Neural progenitor cell (in vitro differentiated cells): Measurements from ENCODE around the gene DMWD. TPM values are rescaled to one million over a fixed set of nuclear protein-coding genes. Genes with fewer than 3 reads are reported as not detected.
A peak's percentile ranks its signal among the peaks of the same experiment; 100 is the strongest.

ENCODE experiments used
- DNase-seq: peaks from one replicate; pipeline ENCODE4 v3.0.0-alpha.2; 2016; ENCODE audit warnings: low spot score
- H2AFZ ChIP-seq: fragments of 200-600 bp; sonication (generic); replicated peaks from 2 replicates; pipeline ENCODE4 v1.6.1; 2016; ENCODE audit warnings: antibody characterized with exemption
- H3F3A ChIP-seq: fragments of 200-600 bp; sonication (generic); 2 replicates; pipeline ENCODE4 v1.6.1; 2016; ENCODE audit warnings: antibody characterized with exemption, low read depth
- H3K27ac ChIP-seq: fragments of 200-600 bp; sonication (generic); 2 replicates; pipeline ENCODE4 v1.5.1; 2016; ENCODE audit warnings: mild to moderate bottlenecking
- H3K27me3 ChIP-seq: fragments of 200-600 bp; sonication (generic); 2 replicates; pipeline ENCODE4 v1.6.1; 2016; ENCODE audit warnings: mild to moderate bottlenecking, moderate library complexity
- H3K36me3 ChIP-seq: fragments of 200-600 bp; sonication (generic); 2 replicates; pipeline ENCODE4 v1.5.1; 2016
- H3K4me1 ChIP-seq: fragments of 200-600 bp; sonication (generic); 2 replicates; pipeline ENCODE4 v1.6.1; 2016; ENCODE audit warnings: mixed run types
- H3K4me2 ChIP-seq: fragments of 200-600 bp; sonication (generic); 2 replicates; pipeline ENCODE4 v1.6.1; 2016
- H3K4me3 ChIP-seq: fragments of 200-600 bp; sonication (generic); 2 replicates; pipeline ENCODE4 v1.5.1; 2016
- H3K79me2 ChIP-seq: fragments of 200-600 bp; sonication (generic); 2 replicates; pipeline ENCODE4 v1.6.1; 2016; ENCODE audit warnings: low read depth
- H3K9ac ChIP-seq: fragments of 200-600 bp; sonication (generic); 2 replicates; pipeline ENCODE4 v1.6.1; 2016
- H3K9me3 ChIP-seq: fragments of 200-600 bp; sonication (generic); 2 replicates; pipeline ENCODE4 v1.5.1; 2016; ENCODE audit warnings: low read depth
- H4K20me1 ChIP-seq: fragments of 200-600 bp; sonication (generic); 2 replicates; pipeline ENCODE4 v1.6.1; 2016; ENCODE audit warnings: low read depth
- H3K27ac Mint-ChIP-seq: 3 replicates; pipeline ENCODE4 v1.8.0; 2021; ENCODE audit warnings: mixed read lengths
- H3K27me3 Mint-ChIP-seq: 2 replicates; pipeline ENCODE4 v1.8.0; 2022; ENCODE audit warnings: low read depth, mild to moderate bottlenecking, inconsistent platforms, moderate library complexity, mixed read lengths; ENCODE audit not compliant: insufficient read depth
- H3K36me3 Mint-ChIP-seq: 3 replicates; pipeline ENCODE4 v1.8.0; 2021; ENCODE audit warnings: mixed read lengths
- H3K4me1 Mint-ChIP-seq: 3 replicates; pipeline ENCODE4 v1.8.0; 2021; ENCODE audit warnings: mixed read lengths
- H3K4me3 Mint-ChIP-seq: 3 replicates; pipeline ENCODE4 v1.8.0; 2021; ENCODE audit warnings: mild to moderate bottlenecking, moderate library complexity, mixed read lengths
- H3K9me3 Mint-ChIP-seq: 3 replicates; pipeline ENCODE4 v1.8.0; 2020; ENCODE audit warnings: mixed read lengths
- CTCF ChIP-seq: fragments of 200-600 bp; sonication (generic); IDR thresholded peaks from 2 replicates; pipeline ENCODE4 v1.5.1; 2017; ENCODE audit warnings: antibody characterized with exemption, mild to moderate bottlenecking
- EZH2 ChIP-seq: fragments of 200-600 bp; sonication (generic); IDR thresholded peaks from 2 replicates; pipeline ENCODE4 v1.6.1; 2017; ENCODE audit warnings: antibody characterized with exemption, mild to moderate bottlenecking, moderate library complexity
- EZH2phosphoT487 ChIP-seq: fragments of 200-600 bp; sonication (generic); IDR thresholded peaks from 2 replicates; pipeline ENCODE4 v1.6.1; 2017; ENCODE audit warnings: antibody characterized with exemption
- total RNA-seq: library from RNA; depleted of rRNA; stranded (reverse); fragments of >200 nt; gene quantifications from 2 replicates; pipeline ENCODE4 v1.2.3, GENCODE V29; 2015; ENCODE audit warnings: low replicate concordance

The DMWD gene
- total RNA-seq, 1 donor from 2014 or later = 22.8 TPM

DNA sequence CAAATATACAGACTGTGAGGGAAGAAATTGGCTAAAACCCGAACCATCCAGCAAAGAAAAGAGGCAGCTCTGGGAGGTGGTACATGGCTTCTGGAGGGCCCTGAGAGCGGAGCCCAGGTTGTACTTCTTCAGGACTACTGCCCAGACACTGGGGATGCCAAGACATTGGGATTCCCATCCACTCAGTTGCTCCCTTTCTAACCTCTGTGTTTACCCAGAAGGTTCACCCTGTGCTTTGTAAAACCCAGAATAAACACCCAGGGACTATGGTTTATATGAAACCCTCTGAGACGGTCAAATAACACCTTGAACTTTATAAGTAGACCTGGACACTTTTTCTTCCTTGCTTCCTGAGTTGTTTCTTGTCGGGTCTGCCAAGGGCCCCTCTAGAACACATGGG is 49.7 kb downstream of the DMWD start:
- Histone ChIP-seq H3K27ac (no peak overlapping the region), H3K4me3 (no peak overlapping the region), H3K9me3 (no peaks in the 10 kb centered on the region), H3K9ac (no peak overlapping the region), H3K27me3 (no peaks in the 10 kb centered on the region), H2AFZ (no peak overlapping the region), H3K4me1 (peaks cover 5% of the 10 kb centered on the region), H3K36me3 (no peaks in the 10 kb centered on the region), H4K20me1 (no peaks in the 10 kb centered on the region), H3K79me2 (no peaks in the 10 kb centered on the region), H3K4me2 (no peak overlapping the region), H3F3A (peaks cover 7% of the 10 kb centered on the region)
- DNase-seq = no peak
- peaks cover 3% of the 10 kb centered on the region for H3K4me1 Mint-ChIP-seq
- H3K9me3 Mint-ChIP-seq = no peaks in the 10 kb centered on the region
- no peaks in the 10 kb centered on the region for H3K27me3 Mint-ChIP-seq
- no peak overlapping the region for H3K27ac Mint-ChIP-seq
- no peaks in the 10 kb centered on the region for H3K36me3 Mint-ChIP-seq
- H3K4me3 Mint-ChIP-seq = no peak overlapping the region
- TF ChIP-seq CTCF (no peak), EZH2phosphoT487 (no peak), EZH2 (no peak)

- no peaks in the 10 kb centered on the region for H3K36me3 Mint-ChIP-seq
- Histone ChIP-seq H3K27ac (no peak overlapping the region), H3K4me3 (no peak overlapping the region), H3K9me3 (no peaks in the 10 kb centered on the region), H3F3A (no peaks in the 10 kb centered on the region), H3K4me2 (no peak overlapping the region), H3K9ac (no peak overlapping the region), H3K4me1 (no peaks in the 10 kb centered on the region), H3K36me3 (no peaks in the 10 kb centered on the region), H3K27me3 (no peaks in the 10 kb centered on the region), H2AFZ (no peak overlapping the region), H3K79me2 (no peaks in the 10 kb centered on the region), H4K20me1 (no peaks in the 10 kb centered on the region)
- H3K4me1 Mint-ChIP-seq = peaks cover 4% of the 10 kb centered on the region
- no peak overlapping the region for H3K27ac Mint-ChIP-seq
- no peak for DNase-seq
- TF ChIP-seq EZH2phosphoT487 = no peak
- no peak for TF ChIP-seq EZH2
- no peaks in the 10 kb centered on the region for H3K27me3 Mint-ChIP-seq
- H3K9me3 Mint-ChIP-seq = no peaks in the 10 kb centered on the region
- no peak overlapping the region for H3K4me3 Mint-ChIP-seq
These were observed 52.9 kb downstream of the DMWD start for GRCh38 chr19:45739498-45740439.

- peaks cover 18% of the 10 kb centered on the region for H3K4me1 Mint-ChIP-seq
- H3K9ac ChIP-seq = no peak within 1 kb of the TSS
- H2AFZ ChIP-seq = no peak within 1 kb of the TSS
- no peaks in the 10 kb centered on the region for H3K36me3 ChIP-seq
- H3F3A ChIP-seq = peaks cover 9% of the 10 kb centered on the region
- H3K4me1 ChIP-seq = peaks cover 7% of the 10 kb centered on the region
- H3K27me3 Mint-ChIP-seq = peaks cover 9% of the 10 kb centered on the region
- no peak within 1 kb of the TSS for H3K27ac ChIP-seq
- no peaks in the 10 kb centered on the region for H3K9me3 ChIP-seq
- H3K4me3 ChIP-seq = no peak within 1 kb of the TSS
- TF ChIP-seq EZH2phosphoT487 = no peak
- no peak for TF ChIP-seq CTCF
- no peak for TF ChIP-seq EZH2
- no peak within 1 kb of the TSS for H3K4me2 ChIP-seq
- H3K9me3 Mint-ChIP-seq = no peaks in the 10 kb centered on the region
- peaks cover 15% of the 10 kb centered on the region for H4K20me1 ChIP-seq
- no peak for DNase-seq
- no peaks in the 10 kb centered on the region for H3K27me3 ChIP-seq
- peak within 1 kb of the TSS; percentile 48 for H3K4me3 Mint-ChIP-seq
- peak within 1 kb of the TSS; percentile 80 for H3K27ac Mint-ChIP-seq
- no peaks in the 10 kb centered on the region for H3K36me3 Mint-ChIP-seq
- H3K79me2 ChIP-seq = peaks cover 22% of the 10 kb centered on the region
These were observed 59.4 kb downstream of the DMWD start, which contains the start of gene MEIOSIN for GRCh38 chr19:45733160-45733810. Gene MEIOSIN, plus strand, starts transcription at chr19:45733439. Its CDS starts 1,938 bp downstream, at chr19:45735377.

Other genes with a start within 250 kb of the DMWD start
- 3.7 and 11.3 TPM in 2 replicates for gene OPA3, start 208.0 kb downstream of the DMWD start, total RNA-seq
- not detected in 2 replicates for gene GPR4, start 190.6 kb downstream of the DMWD start, total RNA-seq
- gene EML2, start 153.4 kb downstream of the DMWD start, total RNA-seq = 15.9 and 20.3 TPM in 2 replicates
- gene GIPR, start 124.6 kb downstream of the DMWD start, total RNA-seq = not detected in 2 replicates
- 330 and 405 TPM in 2 replicates for gene SNRPD2, start 100.9 kb downstream of the DMWD start, total RNA-seq
- 4.5 and 15.7 TPM in 2 replicates for gene QPCTL, start 100.2 kb downstream of the DMWD start, total RNA-seq
- 7.5 and 21.3 TPM in 2 replicates for gene FBXO46, start 61.9 kb downstream of the DMWD start, total RNA-seq
- 0.06 TPM in 1 of 2 replicates, not detected in the other for gene MEIOSIN, start 59.4 kb downstream of the DMWD start, total RNA-seq
- gene SIX5, start 23.6 kb downstream of the DMWD start, total RNA-seq = 8.1 and 50.8 TPM in 2 replicates
- gene DMPK, start 10.4 kb downstream of the DMWD start, total RNA-seq = 5.5 and 33.2 TPM in 2 replicates
- gene RSPH6A, start 22.5 kb upstream of the DMWD start, total RNA-seq = 0.22 TPM in 1 of 2 replicates, not detected in the other
- gene SYMPK, start 70.3 kb upstream of the DMWD start, total RNA-seq = 38.3 and 65.7 TPM in 2 replicates
- gene FOXA3, start 71.5 kb upstream of the DMWD start, total RNA-seq = 7.3 and 8.4 TPM in 2 replicates
- 9.8 and 34.5 TPM in 2 replicates for gene IRF2BP1, start 93.3 kb upstream of the DMWD start, total RNA-seq
- gene MYPOP, start 109.8 kb upstream of the DMWD start, total RNA-seq = 0.07 and 1.9 TPM in 2 replicates
- gene NANOS2, start 121.9 kb upstream of the DMWD start, total RNA-seq = not detected in 2 replicates
- 3.9 and 6.7 TPM in 2 replicates for gene NOVA2, start 181.0 kb upstream of the DMWD start, total RNA-seq
- gene CCDC61, start 202.6 kb upstream of the DMWD start, total RNA-seq = 5.7 and 11.6 TPM in 2 replicates
- gene PGLYRP1, start 230.2 kb upstream of the DMWD start, total RNA-seq = not detected in 2 replicates
- 0.15 and 0.21 TPM in 2 replicates for gene IGFL4, start 248.2 kb upstream of the DMWD start, total RNA-seq